Naive B cell (primary cell): Measurements from ENCODE around the gene TMEM234. TPM values are rescaled to one million over a fixed set of nuclear protein-coding genes. Genes with fewer than 3 reads are reported as not detected.
A peak's percentile ranks its signal among the peaks of the same experiment; 100 is the strongest.

Source experiments
- ATAC-seq, 2 donors: fragments of 150-1000 bp; cut with Tn5 transposase; 2 replicates each; pipeline ENCODE4 v1.10.0; 2021; ENCODE audit warnings: low read depth in 2 of 2, mild to moderate bottlenecking in 2 of 2, moderate library complexity in 2 of 2
- DNase-seq: peaks from one replicate; pipeline ENCODE4 v3.0.0; 2022
- H3K27ac Mint-ChIP-seq, 6 donors: one replicate each; pipeline ENCODE4 v1.8.0; 2020 to 2022; ENCODE audit warnings: mild to moderate bottlenecking in 6 of 6, mixed read lengths in 6 of 6, moderate library complexity in 5 of 6, inconsistent platforms in 2 of 6
- H3K27me3 Mint-ChIP-seq, 3 donors: one replicate each; pipeline ENCODE4 v1.8.0; 2021 to 2022; ENCODE audit warnings: mixed read lengths in 3 of 3, mild to moderate bottlenecking in 1 of 3
- H3K36me3 Mint-ChIP-seq, 2 donors: one replicate each; pipeline ENCODE4 v1.8.0; 2020 to 2022; ENCODE audit warnings: mixed read lengths in 2 of 2, inconsistent platforms in 1 of 2, mild to moderate bottlenecking in 1 of 2
- H3K4me1 Mint-ChIP-seq, 3 donors: one replicate each; pipeline ENCODE4 v1.8.0; 2020 to 2022; ENCODE audit warnings: mixed read lengths in 3 of 3, inconsistent platforms in 1 of 3, mild to moderate bottlenecking in 1 of 3, moderate library complexity in 1 of 3
- H3K4me3 Mint-ChIP-seq, 8 donors: one replicate each; pipeline ENCODE4 v1.8.0; 2020 to 2022; ENCODE audit warnings: mild to moderate bottlenecking in 8 of 8, mixed read lengths in 8 of 8, moderate library complexity in 8 of 8, inconsistent platforms in 2 of 8
- H3K9me3 Mint-ChIP-seq, 7 donors: one replicate each; pipeline ENCODE4 v1.8.0; 2020 to 2022; ENCODE audit warnings: mixed read lengths in 7 of 7, mild to moderate bottlenecking in 5 of 7, inconsistent platforms in 2 of 7, moderate library complexity in 1 of 7
- polyA plus RNA-seq, 6 donors: library from polyadenylated mRNA; unstranded; fragments of 300-500 nt; fragmentation: Illumina TruSeq; gene quantifications; one replicate each; pipeline ENCODE4 v1.2.3, GENCODE V29; 2021; ENCODE audit warnings: low read depth in 6 of 6

TMEM234 gene
- polyA plus RNA-seq, 6 donors from 2014 or later = 6.8 to 12.0 (median 10.9) TPM; not detected in 1

GRCh38 chr1:32247983-32248889, 26.1 kb upstream of the TMEM234 start:
- no peak for ATAC-seq
- Mint-ChIP-seq H3K4me1 (peaks cover 55 to 77% (median 76%) of the 10 kb centered on the region in 3 donors), H3K4me3 (peak overlapping the region; percentile 44 to 93 (median 84))

DNA sequence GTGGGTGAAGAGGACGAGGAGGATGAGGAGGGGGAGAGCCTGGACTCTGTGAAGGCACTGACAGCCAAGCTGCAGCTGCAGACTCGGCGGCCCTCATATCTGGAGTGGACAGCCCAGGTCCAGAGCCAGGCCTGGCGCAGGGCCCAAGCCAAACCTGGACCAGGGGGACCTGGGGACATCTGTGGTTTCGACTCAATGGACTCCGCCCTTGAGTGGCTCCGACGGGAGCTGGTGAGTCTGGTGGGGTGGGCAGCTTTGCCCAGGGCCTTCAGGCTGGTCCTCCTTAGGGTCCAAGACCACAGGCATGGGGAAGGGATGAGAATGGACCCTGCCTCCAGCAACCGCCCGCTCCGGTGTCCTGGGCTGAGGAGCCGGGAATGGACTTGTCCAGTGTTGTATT, 25.3 kb upstream of the TMEM234 start:
- ATAC-seq = no peak
- H3K4me1 Mint-ChIP-seq = peaks cover 55 to 73% (median 72%) of the 10 kb centered on the region in 3 donors
- no peak for DNase-seq
- no peaks in the 10 kb centered on the region for H3K27me3 Mint-ChIP-seq
- no peaks in the 10 kb centered on the region for H3K36me3 Mint-ChIP-seq
- H3K4me3 Mint-ChIP-seq = peak overlapping the region in 7 of 8 donors; percentile 40 to 93 (median 79)
- H3K9me3 Mint-ChIP-seq = no peaks in the 10 kb centered on the region
- H3K27ac Mint-ChIP-seq = peak overlapping the region in 3 of 6 donors; percentile 5 to 98 (median 91)

More at GRCh38 chr1:32247983-32248889, 26.1 kb upstream of the TMEM234 start:
- H3K27ac Mint-ChIP-seq = peak overlapping the region; percentile 62 to 99 (median 91)
- peak; percentile 66 for DNase-seq
- no peaks in the 10 kb centered on the region for H3K27me3 Mint-ChIP-seq
- H3K36me3 Mint-ChIP-seq = no peaks in the 10 kb centered on the region
- no peaks in the 10 kb centered on the region for H3K9me3 Mint-ChIP-seq

GRCh38 chr1:32246888-32247273, 24.7 kb upstream of the TMEM234 start, which contains the start of gene FAM167B:
Gene FAM167B (plus strand): TSS chr1:32247222. CDS start chr1:32247422, 200 bp downstream.
- DNase-seq = no peak
- no peak for ATAC-seq
- H3K9me3 Mint-ChIP-seq = no peaks in the 10 kb centered on the region
- H3K4me3 Mint-ChIP-seq = peak within 1 kb of the TSS; percentile 40 to 93 (median 80)
- H3K27ac Mint-ChIP-seq = peak within 1 kb of the TSS; percentile 62 to 98 (median 85)
- H3K27me3 Mint-ChIP-seq = no peaks in the 10 kb centered on the region
- no peaks in the 10 kb centered on the region for H3K36me3 Mint-ChIP-seq
- peaks cover 54 to 73% (median 72%) of the 10 kb centered on the region in 3 donors for H3K4me1 Mint-ChIP-seq

DNA sequence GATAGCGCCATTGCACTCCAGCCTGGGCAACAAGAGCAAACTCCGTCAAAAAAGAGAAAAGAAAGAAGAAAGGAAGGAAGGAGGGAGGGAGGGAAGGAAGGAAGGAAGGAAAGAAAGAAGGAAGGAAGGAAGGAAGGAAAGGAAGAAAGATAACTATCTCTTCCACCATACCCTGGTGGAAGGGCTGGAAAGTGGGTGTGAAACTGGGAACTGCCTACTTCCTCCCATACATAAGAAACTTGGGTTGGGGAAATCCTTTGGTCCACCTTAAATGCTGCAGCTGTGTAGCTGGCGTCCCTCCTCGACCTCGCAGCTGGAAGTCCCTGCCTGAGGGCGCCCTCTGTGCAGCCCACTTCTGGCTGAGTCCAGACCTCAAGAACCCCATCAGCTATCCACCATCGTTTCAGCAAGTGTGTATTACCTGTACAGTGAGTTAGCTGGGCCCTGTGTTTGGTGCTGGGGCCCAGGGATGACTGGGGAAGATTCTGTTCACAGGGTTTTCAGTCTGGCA, 20.2 kb upstream of the TMEM234 start:
- H3K36me3 Mint-ChIP-seq = no peaks in the 10 kb centered on the region
- peak overlapping the region in 7 of 8 donors; percentile 26 to 95 (median 92) for H3K4me3 Mint-ChIP-seq
- H3K27me3 Mint-ChIP-seq = no peaks in the 10 kb centered on the region
- no peak for ATAC-seq
- peaks cover 27 to 47% (median 40%) of the 10 kb centered on the region in 3 donors for H3K4me1 Mint-ChIP-seq
- DNase-seq = no peak
- H3K27ac Mint-ChIP-seq = peak overlapping the region in 2 of 6 donors; percentile 47 to 79
- H3K9me3 Mint-ChIP-seq = no peaks in the 10 kb centered on the region

- Mint-ChIP-seq H3K36me3 (no peaks in the 10 kb centered on the region), H3K27ac (peak overlapping the region in 5 of 6 donors; percentile 44 to 90 (median 87)), H3K27me3 (no peaks in the 10 kb centered on the region), H3K4me1 (peaks cover 16 to 35% (median 28%) of the 10 kb centered on the region in 3 donors), H3K4me3 (peak overlapping the region; percentile 89 to 95 (median 93)), H3K9me3 (no peaks in the 10 kb centered on the region)
- DNase-seq = no peak
- peak; percentile 68 to 71 for ATAC-seq
These were observed 19.0 kb upstream of the TMEM234 start for GRCh38 chr1:32241001-32241763.

DNA sequence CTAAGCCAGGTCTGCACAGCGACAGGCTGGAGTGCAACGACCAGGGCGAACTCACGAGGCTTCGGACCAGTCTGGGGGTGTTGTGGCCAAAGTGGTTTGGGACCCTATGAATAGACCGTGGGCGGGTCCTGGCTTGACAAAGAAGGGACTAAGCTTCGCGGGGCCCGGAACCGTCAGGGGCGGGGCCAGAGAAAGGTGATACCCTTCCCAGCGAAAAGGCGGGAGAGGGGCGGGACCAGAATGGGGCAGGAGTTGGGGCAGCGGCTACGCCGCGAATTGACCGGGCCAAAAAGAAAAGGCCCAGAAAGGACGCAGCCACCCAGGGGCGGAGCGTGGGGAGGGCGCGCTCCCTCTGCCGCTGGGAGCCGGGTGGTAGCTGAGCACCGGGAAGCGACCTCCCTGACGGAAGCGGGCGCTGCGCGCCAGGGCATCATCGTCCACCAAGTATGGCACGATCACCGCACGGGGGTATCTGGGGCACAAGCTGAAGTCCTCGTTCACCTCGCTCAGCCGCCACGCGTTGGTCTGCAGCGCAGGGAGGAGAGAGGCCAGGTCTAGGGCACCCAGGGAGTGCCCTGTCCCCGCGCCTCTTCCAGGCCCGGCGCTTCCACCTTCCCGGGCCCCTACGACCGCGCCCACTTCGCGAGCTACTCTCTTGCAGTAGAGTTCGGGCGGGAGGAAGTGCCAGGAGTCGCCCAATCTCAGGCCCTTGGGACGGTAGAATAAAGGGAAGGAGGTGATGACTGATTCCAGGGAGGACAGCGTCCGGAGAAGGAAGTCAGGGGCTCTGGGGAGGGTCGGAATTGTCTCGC, 18.2 kb upstream of the TMEM234 start:
- peaks cover 14 to 27% (median 20%) of the 10 kb centered on the region in 3 donors for H3K4me1 Mint-ChIP-seq
- peak overlapping the region; percentile 89 to 95 (median 93) for H3K4me3 Mint-ChIP-seq
- no peaks in the 10 kb centered on the region for H3K9me3 Mint-ChIP-seq
- H3K27ac Mint-ChIP-seq = peak overlapping the region in 5 of 6 donors; percentile 44 to 89 (median 81)
- DNase-seq = peak; percentile 42
- peak; percentile 73 to 78 for ATAC-seq
- no peaks in the 10 kb centered on the region for H3K36me3 Mint-ChIP-seq
- H3K27me3 Mint-ChIP-seq = no peaks in the 10 kb centered on the region

DNA sequence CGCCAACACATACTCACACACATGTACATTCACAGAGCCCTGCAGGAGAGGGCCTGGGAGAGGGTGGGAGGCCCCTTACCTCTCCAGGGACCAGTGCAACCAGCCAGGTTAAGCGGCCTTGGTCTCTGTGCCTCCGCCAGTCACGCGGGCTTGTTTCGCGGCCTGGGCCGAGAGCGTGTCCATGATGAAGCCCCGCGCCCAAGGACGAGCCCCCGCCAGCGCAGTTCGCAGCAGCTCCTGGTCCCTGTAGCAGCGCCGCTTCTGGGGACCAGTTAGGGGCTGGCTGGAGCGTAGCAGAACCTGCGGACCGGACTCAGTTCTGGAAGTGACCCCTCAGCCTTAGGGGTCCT, 17.6 kb upstream of the TMEM234 start:
- Mint-ChIP-seq H3K27ac (peak overlapping the region in 3 of 6 donors; percentile 32 to 89 (median 44)), H3K9me3 (no peaks in the 10 kb centered on the region)

DNA sequence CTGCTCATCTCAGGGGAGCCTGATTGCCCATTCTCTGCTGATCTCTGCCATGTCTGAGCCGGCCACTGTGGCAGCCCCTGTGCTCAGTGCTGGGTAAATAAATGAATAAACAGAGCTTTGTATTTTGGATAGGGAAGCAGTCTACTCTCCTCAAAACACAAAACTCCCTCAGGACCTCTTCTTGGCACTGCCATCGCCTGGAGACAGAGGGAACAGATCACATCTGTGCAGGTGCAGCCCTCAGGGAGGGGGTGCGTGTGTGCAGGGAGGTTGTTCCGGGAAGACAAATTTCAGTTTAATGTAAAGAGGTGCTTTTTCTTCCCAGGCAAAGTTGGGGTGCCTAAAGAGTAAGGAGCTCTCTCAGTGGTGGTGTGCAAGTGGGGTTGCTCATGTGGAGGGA, 17.2 kb upstream of the TMEM234 start:
- Mint-ChIP-seq H3K27ac (peak overlapping the region in 1 of 6 donors; percentile 66), H3K4me3 (peak overlapping the region; percentile 56 to 95 (median 91)), H3K27me3 (no peaks in the 10 kb centered on the region), H3K36me3 (no peaks in the 10 kb centered on the region), H3K4me1 (peaks cover 14 to 27% (median 19%) of the 10 kb centered on the region in 3 donors), H3K9me3 (no peaks in the 10 kb centered on the region)
- DNase-seq (no peak), ATAC-seq (no peak)

More for the DNA sequence above, 17.6 kb upstream of the TMEM234 start:
- Mint-ChIP-seq H3K4me3 (peak overlapping the region; percentile 54 to 95 (median 92)), H3K4me1 (peaks cover 14 to 27% (median 19%) of the 10 kb centered on the region in 3 donors), H3K36me3 (no peaks in the 10 kb centered on the region), H3K27me3 (no peaks in the 10 kb centered on the region)
- ATAC-seq (no peak), DNase-seq (no peak)

DNA sequence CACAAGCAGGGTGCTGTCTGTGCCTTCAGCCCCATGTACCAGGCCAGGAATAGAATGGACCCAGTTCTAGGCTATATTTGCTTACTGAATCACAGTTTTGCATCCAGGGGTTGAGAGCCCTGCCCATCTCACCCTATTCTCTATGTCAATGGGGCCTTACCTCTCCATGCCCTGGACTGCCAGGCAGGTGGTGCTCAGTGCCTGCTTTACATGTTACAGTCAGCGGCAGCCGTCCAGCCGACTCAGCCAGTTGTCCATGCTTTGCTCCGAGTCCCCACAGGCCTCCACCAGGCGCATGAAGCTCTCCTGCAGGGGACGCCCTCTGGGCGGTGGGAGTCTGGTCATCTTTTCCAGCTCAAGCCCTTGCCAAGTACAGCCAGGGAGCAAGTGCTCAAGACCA, 12.6 kb upstream of the TMEM234 start:
- H3K36me3 Mint-ChIP-seq = peaks cover 0 to 10% of the 10 kb centered on the region in 2 donors
- no peak for DNase-seq
- no peaks in the 10 kb centered on the region for H3K27me3 Mint-ChIP-seq
- peak overlapping the region in 2 of 6 donors; percentile 54 to 59 for H3K27ac Mint-ChIP-seq
- no peak for ATAC-seq
- H3K4me3 Mint-ChIP-seq = peak overlapping the region in 1 of 8 donors; percentile 52
- H3K9me3 Mint-ChIP-seq = no peaks in the 10 kb centered on the region
- H3K4me1 Mint-ChIP-seq = peaks cover 0 to 4% (median 0%) of the 10 kb centered on the region in 3 donors

GRCh38 chr1:32232558-32233304, 10.6 kb upstream of the TMEM234 start:
- H3K4me1 Mint-ChIP-seq = peaks cover 3 to 5% (median 4%) of the 10 kb centered on the region in 3 donors
- peak overlapping the region in 1 of 8 donors; percentile 3 for H3K4me3 Mint-ChIP-seq
- H3K27ac Mint-ChIP-seq = peak overlapping the region in 3 of 6 donors; percentile 8 to 52 (median 47)
- DNase-seq = no peak
- peaks cover 0 to 23% of the 10 kb centered on the region in 2 donors for H3K36me3 Mint-ChIP-seq
- H3K27me3 Mint-ChIP-seq = no peaks in the 10 kb centered on the region
- no peaks in the 10 kb centered on the region for H3K9me3 Mint-ChIP-seq
- no peak for ATAC-seq

DNA sequence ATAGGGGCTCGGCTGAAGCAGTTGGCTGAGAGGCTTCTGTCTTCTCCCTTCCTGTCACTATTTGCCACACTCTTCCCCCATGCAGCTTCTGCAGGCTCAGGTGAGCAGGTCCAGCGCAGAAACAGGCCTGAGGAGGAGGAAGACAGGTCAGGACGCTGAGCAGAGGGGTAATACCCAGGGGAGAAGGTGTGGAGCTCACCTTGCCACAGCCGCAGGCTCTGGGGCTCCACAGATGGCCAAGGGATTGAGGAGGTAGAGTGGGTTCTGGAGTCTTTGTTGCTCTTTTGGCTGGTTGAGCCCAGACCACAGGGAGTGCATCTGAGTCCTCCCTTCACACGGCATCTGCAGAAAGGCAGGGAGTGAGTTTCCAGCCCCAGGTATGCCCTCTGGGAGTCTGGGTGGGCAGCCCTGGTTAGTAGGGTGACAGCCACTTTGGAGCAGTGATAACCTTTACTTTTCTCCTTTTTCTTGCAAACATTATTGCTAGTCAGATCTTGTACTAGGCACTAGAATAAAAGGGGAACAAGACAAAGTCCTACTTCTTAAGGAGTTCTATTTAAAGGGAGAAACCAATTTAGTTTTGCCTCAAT, 9.8 kb upstream of the TMEM234 start:
- Mint-ChIP-seq H3K9me3 (no peaks in the 10 kb centered on the region), H3K27me3 (no peaks in the 10 kb centered on the region), H3K4me1 (peaks cover 6 to 10% (median 8%) of the 10 kb centered on the region in 3 donors), H3K27ac (peak overlapping the region in 3 of 6 donors; percentile 16 to 52 (median 29)), H3K4me3 (peak overlapping the region in 1 of 8 donors; percentile 3), H3K36me3 (peaks cover 0 to 26% of the 10 kb centered on the region in 2 donors)
- ATAC-seq (no peak), DNase-seq (no peak)
